Skeletal muscle tissue (tissue), 4 donors: ENCODE data around the gene CPSF6. TPM values are rescaled to one million over a fixed set of nuclear protein-coding genes. Genes with fewer than 3 reads are reported as not detected.

ENCODE experiments used
- H3K27ac ChIP-seq: one replicate; pipeline ENCODE4 v1.7.0; 2013; ENCODE audit warnings: mild to moderate bottlenecking, low read depth, low read length, inconsistent platforms
- H3K27me3 ChIP-seq, 3 donors: one replicate each; pipeline ENCODE4 v1.7.0; 2013; ENCODE audit warnings: low read length in 3 of 3; ENCODE audit not compliant: control insufficient read depth in 3 of 3, insufficient read depth in 3 of 3
- H3K36me3 ChIP-seq, 3 donors: one replicate each; pipeline ENCODE4 v1.7.0; 2013; ENCODE audit warnings: low read length in 3 of 3; ENCODE audit not compliant: control insufficient read depth in 3 of 3, insufficient read depth in 3 of 3
- H3K4me1 ChIP-seq, 3 donors: one replicate each; pipeline ENCODE4 v1.7.0; 2013; ENCODE audit warnings: low read length in 3 of 3, mild to moderate bottlenecking in 3 of 3; ENCODE audit not compliant: control insufficient read depth in 3 of 3, insufficient read depth in 3 of 3
- H3K4me3 ChIP-seq, 3 donors: one replicate each; pipeline ENCODE4 v1.7.0; 2013; ENCODE audit warnings: low read length in 3 of 3
- H3K9ac ChIP-seq, 3 donors: one replicate each; pipeline ENCODE4 v1.7.0; 2013; ENCODE audit warnings: low read length in 3 of 3, mild to moderate bottlenecking in 3 of 3, moderate library complexity in 2 of 3, low read depth in 1 of 3
- H3K9me3 ChIP-seq, 3 donors: one replicate each; pipeline ENCODE4 v1.7.0; 2013; ENCODE audit warnings: low read length in 3 of 3; ENCODE audit not compliant: control insufficient read depth in 3 of 3
- total RNA-seq: library from RNA; depleted of rRNA; stranded (reverse); fragments of >200 nt; gene quantifications from one replicate; pipeline ENCODE4 v1.2.3, GENCODE V29; 2014
- donor health status: Osteomylitis.

Gene CPSF6
- total RNA-seq, 1 donor from 2014 or later: 35.5 TPM

DNA sequence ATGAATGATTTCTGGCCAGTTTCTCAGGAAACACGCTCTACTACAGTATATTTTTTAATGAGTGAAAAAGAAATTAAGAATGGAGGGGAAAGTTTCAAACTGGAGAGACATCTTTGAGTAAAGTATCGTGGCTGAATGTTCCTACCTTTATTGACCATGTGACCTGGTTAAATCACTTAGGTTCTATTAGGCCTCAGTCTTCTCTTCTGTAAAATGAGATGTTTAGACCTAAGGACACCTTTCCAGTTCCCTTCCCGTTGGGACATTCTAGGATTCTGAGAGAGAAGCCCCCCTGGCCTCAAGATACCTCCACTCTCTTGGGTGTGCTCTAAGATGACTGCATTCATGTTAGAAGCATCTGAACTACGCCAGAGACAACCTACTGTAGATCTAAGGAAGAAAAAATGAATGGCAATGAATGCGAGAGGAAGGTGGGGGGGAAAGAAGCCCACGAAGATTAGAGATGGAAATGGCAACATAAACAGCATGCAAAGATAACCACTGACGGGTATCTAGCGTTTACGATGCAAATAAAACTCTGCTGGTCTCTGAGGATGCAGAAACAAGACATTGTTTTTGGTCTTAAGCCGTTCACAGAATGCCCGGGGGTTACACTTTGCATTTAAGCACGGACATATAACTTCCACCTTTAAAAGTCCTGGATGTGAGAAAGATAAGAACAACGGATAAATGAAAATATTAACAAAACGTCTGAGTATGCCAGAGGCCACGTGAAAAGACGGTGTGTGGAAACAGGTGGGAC is 599 bp upstream of the CPSF6 start:
- Histone ChIP-seq H3K9me3 (no peaks in the 10 kb centered on the region), H3K4me1 (peaks cover 15 to 31% (median 26%) of the 10 kb centered on the region in 3 donors), H3K4me3 (peak overlapping the region; percentile 63 to 83 (median 70)), H3K36me3 (no peaks in the 10 kb centered on the region), H3K27ac (peak overlapping the region; percentile 82), H3K9ac (peak overlapping the region; percentile 43 to 85 (median 82)), H3K27me3 (no peaks in the 10 kb centered on the region)

DNA sequence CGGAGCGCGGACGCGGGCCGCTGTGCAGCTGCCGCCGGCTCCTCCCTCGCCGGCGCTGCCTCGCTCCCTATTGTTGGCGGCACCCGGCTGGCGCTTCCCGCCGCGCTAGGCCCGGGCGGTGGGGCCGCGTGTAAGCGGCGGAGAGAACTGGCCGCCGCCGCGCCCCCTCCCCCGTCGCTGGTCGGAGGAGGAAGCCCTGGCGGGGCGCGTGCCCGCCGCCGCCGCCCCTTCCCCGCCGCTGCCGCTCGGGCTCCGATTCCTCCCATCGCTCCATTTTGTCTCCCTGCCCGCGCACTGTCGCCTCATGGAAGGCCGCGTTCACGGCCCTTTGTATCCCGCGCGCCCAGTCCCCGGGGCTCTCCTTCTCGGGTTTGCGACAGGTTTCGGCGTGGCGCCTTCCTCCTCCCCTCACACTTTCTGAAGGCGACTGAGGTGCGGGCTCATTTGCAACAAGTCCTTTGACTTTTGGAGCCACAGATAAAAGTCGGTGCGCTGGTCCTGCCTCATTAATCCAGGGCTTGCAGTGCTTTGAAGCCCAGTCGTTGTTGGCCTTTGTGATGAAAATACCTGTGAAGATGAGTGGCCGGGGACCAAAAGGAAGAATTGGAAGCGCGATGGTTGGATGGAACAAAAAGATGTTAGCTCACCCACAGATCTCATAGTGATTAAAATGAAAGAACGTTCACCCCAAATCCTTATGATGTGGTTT is 707 bp downstream of the CPSF6 start:
- Histone ChIP-seq H3K4me3 (peak overlapping the region; percentile 63 to 86 (median 83)), H3K4me1 (peaks cover 15 to 32% (median 28%) of the 10 kb centered on the region in 3 donors), H3K9me3 (no peaks in the 10 kb centered on the region), H3K9ac (peak overlapping the region; percentile 80 to 93 (median 87)), H3K27me3 (no peaks in the 10 kb centered on the region), H3K27ac (peak overlapping the region; percentile 82), H3K36me3 (no peaks in the 10 kb centered on the region)

DNA sequence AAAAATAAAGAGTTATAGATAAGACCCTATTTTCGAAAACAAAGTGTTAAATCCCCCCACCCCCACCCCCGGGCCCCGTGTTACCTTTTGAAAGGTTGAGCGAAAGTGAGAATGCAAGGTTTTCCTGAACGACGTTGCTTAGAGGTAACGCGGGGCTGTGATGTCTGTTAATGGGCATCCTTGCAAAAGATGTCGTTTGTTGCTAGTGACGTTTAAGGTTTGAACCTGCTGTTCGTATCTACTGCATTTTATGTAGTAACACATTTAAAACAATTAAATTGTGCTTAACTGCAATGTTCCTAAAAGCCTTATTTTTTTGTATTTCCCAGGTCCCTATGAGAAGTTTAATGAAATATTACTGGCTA is 1.2 kb downstream of the CPSF6 start:
- Histone ChIP-seq H3K4me1 (peaks cover 15 to 33% (median 28%) of the 10 kb centered on the region in 3 donors), H3K9ac (peak overlapping the region in 1 of 3 donors; percentile 80), H3K9me3 (no peaks in the 10 kb centered on the region), H3K27ac (no peak overlapping the region), H3K4me3 (peak overlapping the region; percentile 63 to 86 (median 83)), H3K36me3 (no peaks in the 10 kb centered on the region), H3K27me3 (no peaks in the 10 kb centered on the region)

DNA sequence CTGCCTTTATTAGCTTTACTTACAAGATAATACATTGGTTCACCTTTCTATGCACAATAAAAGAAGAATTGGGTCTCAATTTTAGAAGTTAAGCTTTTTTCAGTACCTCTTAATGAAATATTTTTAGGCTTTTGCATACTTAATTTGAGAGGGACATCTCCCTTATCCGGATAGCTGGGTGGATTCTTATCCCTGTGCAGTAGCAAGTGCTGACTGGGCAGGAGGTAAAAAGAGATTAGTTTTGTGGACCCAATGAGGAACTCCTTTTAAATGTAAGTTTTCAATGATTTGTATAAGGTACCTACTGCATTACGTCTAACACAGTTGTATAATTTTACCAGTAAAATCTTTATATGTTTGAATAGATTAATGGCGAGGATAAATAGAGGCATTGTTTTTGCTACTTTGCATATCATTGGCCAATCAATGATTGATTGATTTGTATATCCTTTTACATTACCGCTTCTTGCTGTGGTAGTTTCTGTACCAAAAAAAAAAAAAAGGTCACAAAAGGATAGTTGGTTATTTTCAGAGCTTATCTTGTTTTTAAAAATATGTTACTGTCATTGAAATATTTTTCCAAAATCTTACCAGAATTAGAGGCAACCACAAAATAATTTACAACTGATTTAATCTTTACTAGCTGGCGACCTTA is 2.2 kb downstream of the CPSF6 start:
- peak overlapping the region in 1 of 3 donors; percentile 86 for H3K4me3 ChIP-seq
- H3K4me1 ChIP-seq: peaks cover 15 to 37% (median 31%) of the 10 kb centered on the region in 3 donors

DNA sequence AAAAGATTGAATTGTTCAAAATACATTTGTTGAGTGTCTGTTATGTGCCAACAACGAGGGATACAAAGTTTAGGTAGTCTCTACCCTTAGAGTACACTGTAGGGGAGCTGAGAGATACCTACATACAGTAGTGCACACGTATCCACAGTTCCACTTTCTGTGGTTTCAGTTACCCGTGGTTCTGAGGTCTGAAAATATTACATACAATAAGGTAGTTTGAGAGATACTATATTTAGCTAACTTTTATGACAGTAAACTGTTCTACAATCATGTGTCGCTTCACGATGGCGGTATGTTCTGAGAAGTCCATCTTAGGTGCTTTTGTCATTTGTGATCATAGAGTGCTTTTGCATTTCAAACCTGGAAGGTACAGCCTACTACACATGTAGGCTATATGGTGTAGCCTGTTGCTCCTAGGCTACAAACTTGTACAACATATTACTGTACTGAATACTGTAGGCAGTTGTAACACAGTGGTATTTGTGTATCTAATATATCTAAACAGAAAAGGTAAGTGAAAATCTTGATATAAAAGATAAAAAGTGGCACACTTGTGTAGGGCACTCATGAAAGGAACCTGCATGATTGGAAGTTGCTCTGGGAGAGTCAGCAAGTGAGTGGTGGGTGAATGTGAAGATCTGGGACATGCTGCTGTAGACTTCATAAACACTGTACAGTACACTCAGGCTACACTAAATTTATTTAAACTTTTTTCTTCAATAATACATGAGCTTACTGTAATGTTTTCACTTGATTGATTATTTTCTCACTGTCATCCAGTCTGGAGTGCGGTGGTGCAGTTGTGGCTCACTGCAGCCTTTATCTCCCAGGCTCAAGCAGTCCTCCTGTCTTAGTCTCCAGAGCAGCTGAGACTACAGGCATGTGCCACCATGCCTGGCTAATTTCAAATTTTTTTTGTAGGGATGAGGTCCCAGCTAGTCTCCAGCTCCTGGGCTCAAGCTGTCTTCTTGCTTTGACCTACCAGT is 4.0 kb downstream of the CPSF6 start:
- H3K4me3 ChIP-seq: no peak overlapping the region
- no peak overlapping the region for H3K27ac ChIP-seq
- H3K9ac ChIP-seq: no peak overlapping the region
- H3K36me3 ChIP-seq: no peaks in the 10 kb centered on the region
- no peaks in the 10 kb centered on the region for H3K9me3 ChIP-seq
- H3K27me3 ChIP-seq: no peaks in the 10 kb centered on the region
- peaks cover 15 to 42% (median 34%) of the 10 kb centered on the region in 3 donors for H3K4me1 ChIP-seq

More for the DNA sequence above, 2.2 kb downstream of the CPSF6 start:
- peak overlapping the region in 2 of 3 donors; percentile 33 to 39 for H3K9ac ChIP-seq
- no peak overlapping the region for H3K27ac ChIP-seq
- H3K9me3 ChIP-seq: no peaks in the 10 kb centered on the region
- no peaks in the 10 kb centered on the region for H3K36me3 ChIP-seq
- H3K27me3 ChIP-seq: no peaks in the 10 kb centered on the region

DNA sequence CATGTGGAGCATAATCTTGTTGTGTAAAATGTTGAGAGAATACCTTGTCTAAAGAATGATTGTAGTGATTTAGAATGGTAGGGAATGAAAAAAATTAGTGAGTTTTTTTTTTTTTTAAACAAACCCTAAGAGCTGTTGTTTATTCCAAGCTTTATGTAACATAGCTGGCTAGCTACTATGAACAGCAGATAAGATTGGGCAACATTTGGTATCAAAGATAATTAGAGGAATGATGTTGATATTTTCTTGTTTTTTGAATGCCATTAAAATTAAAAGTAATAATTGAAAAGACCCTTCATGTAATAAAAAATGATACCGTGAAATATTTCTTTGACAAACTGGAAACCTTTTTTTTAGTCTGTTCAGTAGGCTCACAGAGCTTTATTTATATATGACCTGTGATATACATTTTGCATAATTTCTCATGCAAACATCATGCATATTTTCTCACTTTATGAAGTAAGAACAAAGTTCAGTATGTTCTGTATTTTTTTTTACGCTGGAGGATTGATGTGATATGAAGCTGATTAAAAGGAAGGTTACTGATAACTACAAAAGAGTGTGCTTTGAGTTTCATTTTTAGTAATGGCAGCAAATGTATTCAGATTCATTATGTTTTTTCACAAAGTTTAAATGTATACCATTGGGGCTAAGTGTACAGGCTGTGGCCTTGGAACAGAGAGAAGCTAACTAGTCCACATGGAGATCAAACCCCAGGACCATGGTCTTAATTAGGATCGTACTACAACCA is 8.1 kb downstream of the CPSF6 start:
- H3K9me3 ChIP-seq: no peaks in the 10 kb centered on the region

DNA sequence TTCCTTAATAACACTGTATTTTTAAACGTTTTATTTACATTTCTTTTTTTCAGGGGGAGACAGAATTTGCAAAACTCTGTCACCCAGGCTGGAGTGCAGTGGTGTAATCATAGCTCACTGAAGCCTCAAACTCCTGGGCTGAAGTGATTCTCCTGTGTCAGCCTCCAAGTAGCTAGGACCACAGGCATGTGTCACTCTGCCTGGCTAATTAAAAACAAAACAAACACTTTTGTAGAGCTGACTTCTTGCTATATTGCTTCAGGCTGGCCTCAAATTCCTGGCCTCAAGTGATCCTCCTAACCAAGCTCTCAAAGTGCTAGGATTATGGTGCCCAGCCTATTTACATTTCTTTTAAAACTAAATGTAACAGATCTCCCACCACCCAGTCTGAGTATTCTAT is 12.7 kb downstream of the CPSF6 start:
- H3K27me3 ChIP-seq: no peaks in the 10 kb centered on the region
- no peak overlapping the region for H3K9ac ChIP-seq
- peaks cover 2 to 14% (median 11%) of the 10 kb centered on the region in 3 donors for H3K36me3 ChIP-seq
- peaks cover 0 to 6% (median 0%) of the 10 kb centered on the region in 3 donors for H3K4me1 ChIP-seq
- H3K4me3 ChIP-seq: no peak overlapping the region
- H3K27ac ChIP-seq: no peak overlapping the region
- H3K9me3 ChIP-seq: no peaks in the 10 kb centered on the region

More for the DNA sequence above, 8.1 kb downstream of the CPSF6 start:
- Histone ChIP-seq H3K27me3 (no peaks in the 10 kb centered on the region), H3K9ac (no peak overlapping the region), H3K36me3 (no peaks in the 10 kb centered on the region), H3K4me1 (peaks cover 0 to 23% (median 20%) of the 10 kb centered on the region in 3 donors), H3K27ac (no peak overlapping the region), H3K4me3 (no peak overlapping the region)

DNA sequence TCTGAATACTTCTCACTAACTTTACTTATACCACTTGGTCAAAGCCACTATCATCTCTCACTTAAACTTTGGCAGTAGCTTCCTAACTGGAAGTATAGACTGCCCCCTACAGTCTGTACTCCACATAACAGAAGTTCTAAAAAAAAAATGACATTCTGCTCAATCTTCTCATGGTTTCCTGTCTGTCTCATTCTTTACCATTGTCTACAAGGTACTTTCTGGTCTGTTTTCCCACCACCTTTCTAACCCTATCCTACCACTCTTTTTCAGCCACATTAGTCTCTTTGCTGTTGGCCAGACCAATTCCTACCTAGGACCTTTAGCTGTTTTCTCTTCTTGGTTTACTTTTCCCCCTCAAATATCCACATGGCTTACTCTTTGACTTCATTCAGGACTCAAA is 14.7 kb downstream of the CPSF6 start:
- no peak overlapping the region for H3K27ac ChIP-seq
- no peaks in the 10 kb centered on the region for H3K27me3 ChIP-seq
- no peak overlapping the region for H3K4me3 ChIP-seq
- H3K36me3 ChIP-seq: peaks cover 16 to 30% (median 26%) of the 10 kb centered on the region in 3 donors
- H3K9ac ChIP-seq: no peak overlapping the region
- peaks cover 0 to 2% (median 0%) of the 10 kb centered on the region in 3 donors for H3K4me1 ChIP-seq
- no peaks in the 10 kb centered on the region for H3K9me3 ChIP-seq
